ENCODE data around the gene NTRK1.

NTRK1 gene

DNA sequence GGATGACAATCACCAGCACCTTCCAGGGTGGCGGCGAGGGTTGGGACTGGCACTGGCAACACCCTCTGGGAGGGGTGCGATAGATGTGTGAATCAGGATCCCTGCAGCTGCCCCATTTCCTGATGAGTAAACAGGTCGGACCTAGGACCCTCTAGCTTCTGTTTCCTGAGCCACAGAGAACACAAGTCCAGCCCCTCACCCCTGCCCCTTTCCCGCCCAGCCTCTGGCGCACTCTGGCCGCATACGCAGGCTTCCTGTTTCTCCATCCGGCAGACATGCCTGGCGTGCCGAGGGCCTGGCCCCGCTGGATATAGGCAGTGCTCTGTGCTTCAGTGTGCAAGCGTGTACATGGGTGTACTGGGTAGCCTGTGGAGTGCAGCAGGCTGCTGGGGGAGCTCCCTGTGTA, 37.5 kb downstream of the NTRK1 start:
- no peak for DNase-seq (ENCODE audit: low read depth)

DNA sequence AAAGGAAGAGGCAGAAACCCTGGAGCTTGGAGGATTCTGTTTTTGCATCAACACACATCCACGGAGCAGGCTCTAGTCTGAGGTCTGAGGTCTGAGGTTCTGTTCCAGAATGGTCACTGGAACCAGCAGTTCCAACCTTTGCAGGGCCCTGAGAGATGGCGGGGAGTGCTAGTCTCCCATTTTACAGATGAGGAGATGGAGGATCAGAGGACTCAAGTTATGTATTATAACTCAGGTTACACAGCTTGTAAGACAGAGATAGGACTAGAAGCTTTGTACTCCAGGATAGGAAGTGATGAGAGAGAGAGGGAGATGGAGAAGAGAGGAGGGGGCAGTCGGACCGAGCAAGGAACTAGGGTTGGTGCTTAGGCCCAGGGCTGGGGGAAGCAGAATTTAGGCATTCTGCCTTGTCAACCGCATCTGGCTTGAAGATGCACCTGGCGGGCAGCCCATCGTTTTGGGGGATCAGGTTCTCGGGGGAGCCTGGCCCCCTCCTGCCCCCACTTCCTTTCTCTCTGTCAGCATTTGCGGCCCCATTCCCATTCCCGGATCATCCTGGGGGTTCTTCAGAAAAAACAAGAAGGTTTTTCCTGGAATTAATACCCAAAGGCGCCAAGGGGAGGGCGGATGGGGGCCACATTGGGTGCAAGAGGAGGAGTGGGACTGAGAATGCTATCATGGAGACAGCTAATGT, 38.5 kb downstream of the NTRK1 start:
- DNase-seq (ENCODE audit: low read depth), result no peak

DNA sequence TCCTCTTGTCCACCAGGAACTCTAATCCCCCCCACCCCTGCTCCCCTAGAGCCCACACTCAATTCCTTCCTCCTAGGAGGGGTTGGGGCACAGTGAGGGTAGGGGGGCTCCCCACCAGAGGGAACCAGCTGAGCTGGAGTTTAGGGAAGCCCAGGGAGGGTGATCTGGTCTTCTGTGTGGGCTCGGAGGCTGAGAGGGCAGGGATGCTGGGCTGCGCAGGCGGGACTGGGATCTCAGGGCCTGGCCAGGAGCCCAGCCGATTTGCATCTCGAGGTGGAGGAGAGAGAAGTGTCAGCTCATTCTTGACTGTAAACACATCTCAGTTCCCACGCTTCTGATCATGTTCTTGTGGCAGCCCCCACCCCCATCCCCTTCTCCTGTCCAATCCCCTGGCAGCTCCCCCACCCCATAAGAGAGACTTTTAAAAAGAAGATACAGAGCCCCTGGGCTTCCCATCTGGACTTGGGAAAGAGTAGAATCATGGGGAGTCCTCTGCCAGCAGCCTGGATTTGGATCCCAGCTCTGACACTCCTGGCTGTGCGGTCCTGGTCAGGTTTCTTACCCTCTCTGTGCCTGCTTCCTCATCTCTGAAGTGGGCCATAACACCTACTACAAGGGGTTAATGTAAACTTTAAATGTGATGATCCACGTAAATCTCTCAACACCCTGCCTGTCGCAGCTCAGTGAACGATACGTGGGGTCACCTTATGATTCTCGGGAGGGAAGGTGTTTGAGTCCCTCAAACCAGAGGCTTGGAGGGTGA, 39.5 kb downstream of the NTRK1 start:
- no peak for DNase-seq (ENCODE audit: low read depth)

DNA sequence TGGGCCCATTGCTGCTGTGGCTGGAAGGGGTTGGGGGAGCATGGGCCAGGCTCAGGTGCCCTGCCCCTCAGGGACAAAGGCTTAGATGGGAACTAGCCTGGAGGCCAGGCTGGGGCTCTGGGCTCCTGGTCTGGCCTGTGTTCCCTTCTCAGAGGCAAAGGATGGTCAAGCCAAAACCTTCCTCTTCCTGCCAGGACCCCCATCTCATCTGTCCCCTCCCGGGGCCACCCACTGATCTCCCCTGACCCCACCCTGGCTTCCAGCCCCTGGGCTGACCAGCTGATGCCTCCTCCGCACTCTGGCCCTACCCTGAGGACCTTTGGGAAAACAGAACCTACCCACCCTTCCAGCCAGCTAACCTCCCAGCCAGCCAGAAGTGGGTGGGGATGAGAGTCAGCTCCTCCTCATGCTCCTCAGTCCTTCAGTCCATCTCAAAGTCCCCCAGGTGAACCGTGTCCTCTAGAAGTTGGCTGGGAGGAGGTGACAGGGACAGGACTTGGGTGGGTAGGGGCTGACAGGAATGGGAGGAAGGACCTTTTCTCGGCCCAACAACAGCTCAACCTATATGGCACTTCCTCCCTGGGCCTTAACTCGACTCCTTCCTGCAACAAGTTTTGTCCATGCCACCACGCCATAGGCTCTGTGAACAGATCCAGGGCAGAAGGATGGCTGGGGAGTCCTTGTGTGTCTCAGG, 40.4 kb downstream of the NTRK1 start:
- DNase-seq (ENCODE audit: low read depth), result no peak

DNA sequence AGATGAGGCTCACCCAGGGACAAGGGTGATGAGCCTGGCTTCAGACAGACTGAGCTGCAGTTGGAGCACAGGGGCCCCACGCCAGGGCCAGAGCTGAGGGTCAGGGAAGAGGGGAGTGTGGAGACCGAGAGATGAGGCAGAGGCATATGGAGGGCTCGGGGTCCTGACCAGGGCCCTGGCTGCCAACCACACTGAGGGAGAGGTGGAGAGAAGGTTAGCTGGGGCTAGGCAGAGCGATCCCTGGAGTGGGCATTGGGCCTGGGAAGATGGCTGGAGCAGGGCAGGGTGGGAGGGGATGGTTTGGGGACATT, 40.9 kb downstream of the NTRK1 start:
- no peak for DNase-seq (ENCODE audit: low read depth)

DNA sequence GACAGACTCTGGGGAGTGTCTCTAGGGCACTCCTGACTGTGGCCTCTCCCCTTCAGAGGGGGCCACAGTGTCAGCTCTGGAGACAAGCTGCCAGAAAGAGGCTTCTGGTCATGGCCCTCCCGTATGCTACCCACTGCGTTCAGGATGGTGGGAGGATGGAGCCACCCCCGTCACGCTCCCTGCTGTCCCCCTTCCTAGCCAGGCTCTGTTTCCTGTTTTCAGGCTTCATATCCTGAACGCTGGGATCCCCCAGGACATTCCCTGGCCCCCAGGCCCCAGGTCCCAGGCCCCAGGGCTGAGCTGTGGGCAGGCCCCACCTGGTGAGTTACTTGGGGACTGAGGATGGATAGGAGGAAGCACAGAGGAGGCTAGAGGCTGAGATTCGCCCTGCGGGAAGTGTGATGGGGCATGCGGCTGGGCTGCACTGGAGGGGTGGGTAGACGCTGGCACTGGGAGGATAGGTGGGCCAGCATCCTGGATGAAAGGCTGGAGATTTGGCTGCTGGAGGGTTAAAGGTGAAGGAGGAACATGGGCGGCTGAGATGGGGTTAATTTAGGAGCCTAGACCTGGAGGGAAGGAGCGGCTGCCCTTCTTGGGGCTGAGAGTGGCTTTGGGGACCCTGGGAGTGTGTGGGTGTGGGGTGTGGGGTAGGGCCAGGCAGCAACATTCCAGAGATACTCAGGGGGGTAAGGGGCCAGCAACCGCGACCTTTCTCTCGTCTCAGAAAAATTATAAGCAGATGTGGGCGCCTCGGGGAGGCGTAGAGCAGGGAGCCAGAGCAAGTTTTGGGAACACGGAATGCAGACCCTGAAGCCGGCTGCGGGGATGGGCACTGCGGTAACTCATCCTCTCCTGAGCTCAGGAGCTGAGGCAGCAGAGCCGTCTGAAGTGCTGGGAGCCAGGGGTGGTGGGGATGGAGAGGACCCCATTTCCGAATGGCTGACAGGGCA, 41.6 kb downstream of the NTRK1 start:
- no peak for DNase-seq (ENCODE audit: low read depth)

DNA sequence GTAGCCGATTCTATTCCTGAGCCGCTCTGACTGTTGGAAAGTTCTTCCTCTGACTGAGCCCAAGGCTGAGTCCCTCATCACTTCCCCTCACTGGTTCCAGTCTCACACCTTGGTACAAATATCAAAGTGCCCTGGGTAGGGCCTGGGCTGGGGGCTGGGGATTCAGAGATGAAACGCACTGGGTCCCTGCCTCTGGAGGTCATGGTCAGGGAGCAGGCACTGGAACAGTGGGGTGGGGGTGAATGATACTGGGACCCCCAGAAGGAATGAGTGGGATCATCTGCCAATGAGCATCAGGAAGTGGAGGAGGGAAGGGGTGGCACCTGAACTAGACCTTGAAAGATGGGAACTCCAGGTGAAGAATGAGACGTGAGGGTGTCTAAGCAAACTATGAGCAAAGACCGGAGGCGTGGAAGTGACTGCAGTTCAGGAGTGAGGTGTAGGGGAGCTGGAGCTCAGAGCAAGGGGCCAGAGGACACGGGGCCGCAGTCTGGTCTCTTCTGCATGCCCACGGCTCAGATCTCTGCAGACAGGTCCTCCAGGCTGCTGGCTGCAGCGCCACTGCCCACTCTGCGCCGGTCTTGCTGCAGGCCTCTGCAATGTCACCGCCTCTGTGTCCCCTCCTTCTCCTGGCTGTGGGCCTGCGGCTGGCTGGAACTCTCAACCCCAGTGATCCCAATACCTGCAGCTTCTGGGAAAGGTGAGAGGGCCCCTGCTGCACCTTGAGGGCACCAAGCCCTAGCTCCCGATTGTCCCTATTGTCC, 42.8 kb downstream of the NTRK1 start:
- DNase-seq (ENCODE audit: low read depth), result no peak

DNA sequence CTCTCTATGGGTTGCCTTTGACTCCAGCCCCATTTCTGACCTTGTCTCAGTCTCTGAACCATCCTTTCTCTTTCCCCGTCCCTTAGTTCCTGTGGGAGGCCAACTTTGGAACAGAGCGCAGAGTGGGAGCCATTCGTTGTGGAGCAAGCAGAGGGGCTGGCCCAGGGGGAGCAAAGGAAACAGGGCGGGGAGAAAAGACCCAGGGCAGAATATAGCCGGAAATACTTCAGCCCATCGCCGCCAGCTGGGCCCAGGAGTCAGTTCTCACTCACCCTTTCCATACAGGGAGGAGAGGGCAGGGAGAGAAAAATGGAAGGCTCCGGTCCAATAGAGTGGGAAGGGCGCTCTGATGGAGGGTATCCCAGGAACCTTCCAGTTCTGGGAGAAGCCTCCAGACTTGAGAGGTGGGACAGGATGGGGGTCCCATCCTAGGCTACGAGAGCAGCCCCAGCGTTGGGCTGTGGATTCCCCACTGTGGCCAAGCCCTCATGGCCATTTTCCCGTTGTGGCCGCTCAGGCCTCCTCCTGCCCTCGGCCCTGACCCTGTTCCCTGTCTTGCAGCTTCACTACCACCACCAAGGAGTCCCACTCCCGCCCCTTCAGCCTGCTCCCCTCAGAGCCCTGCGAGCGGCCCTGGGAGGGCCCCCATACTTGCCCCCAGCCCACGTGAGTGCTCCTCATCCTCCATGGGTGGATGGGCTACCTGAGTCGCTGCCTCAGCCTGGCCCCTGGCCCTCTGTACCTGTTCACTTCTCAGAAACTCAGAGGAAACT, 43.7 kb downstream of the NTRK1 start:
- no peak for DNase-seq (ENCODE audit: low read depth)

DNA sequence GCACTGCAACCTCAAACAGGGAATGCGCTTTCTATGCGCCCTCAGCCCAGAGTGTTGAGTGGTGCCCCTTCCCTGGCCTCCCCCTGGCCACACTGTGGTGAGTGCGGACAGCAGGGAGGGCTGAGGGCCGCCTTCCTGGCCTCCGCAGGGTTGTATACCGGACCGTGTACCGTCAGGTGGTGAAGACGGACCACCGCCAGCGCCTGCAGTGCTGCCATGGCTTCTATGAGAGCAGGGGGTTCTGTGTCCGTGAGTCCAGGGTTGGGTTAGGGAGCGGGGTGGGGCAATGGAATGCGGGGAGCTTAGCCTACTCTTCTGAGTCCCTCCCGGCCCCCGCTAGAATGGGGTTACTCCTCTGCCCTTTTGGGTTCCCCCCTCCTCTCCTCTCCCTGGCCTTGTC, 44.5 kb downstream of the NTRK1 start:
- no peak for DNase-seq (ENCODE audit: low read depth)

DNA sequence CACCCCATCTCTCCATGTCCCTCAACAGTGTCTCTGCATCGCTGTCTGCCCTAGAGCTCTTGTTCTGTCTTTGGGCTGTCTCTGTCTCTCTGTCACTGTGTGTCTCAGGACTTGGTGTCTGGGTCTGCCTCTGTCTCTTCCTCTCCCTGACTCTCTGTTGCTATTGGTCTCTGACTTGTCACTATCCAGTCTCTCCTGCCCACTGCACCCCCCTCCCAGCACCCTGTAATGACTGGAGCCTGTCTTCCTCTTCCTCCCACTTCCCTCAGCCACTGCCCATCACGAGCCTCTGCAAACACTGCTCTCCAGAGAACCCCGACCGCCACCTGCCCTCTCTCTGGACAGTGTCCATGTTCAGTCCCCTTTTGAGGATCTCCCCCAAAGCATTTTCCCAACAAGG, 45.0 kb downstream of the NTRK1 start:
- no peak for DNase-seq (ENCODE audit: low read depth)

DNA sequence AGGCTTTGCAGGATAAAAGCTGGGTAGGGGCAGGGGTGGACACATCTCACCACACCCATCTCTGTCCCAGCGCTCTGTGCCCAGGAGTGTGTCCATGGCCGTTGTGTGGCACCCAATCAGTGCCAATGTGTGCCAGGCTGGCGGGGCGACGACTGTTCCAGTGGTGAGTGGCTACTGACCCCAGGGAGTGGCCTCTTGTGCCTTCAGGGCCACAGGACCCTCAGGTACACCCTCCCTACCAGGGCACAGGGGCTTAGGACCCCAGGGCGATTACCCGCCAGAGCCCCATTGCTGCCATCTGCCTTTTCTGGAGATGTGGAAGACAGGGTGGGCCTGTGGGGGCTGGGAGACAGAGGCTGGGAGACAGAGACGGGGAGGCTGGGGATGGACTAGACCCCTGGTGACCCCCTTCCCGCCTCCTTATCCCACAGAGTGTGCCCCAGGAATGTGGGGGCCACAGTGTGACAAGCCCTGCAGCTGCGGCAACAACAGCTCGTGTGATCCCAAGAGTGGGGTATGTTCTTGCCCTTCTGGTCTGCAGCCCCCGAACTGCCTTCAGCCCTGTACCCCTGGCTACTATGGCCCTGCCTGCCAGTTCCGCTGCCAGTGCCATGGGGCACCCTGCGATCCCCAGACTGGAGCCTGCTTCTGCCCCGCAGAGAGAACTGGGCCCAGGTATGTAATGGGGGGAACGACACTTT, 45.7 kb downstream of the NTRK1 start:
- DNase-seq (ENCODE audit: low read depth), result no peak

DNA sequence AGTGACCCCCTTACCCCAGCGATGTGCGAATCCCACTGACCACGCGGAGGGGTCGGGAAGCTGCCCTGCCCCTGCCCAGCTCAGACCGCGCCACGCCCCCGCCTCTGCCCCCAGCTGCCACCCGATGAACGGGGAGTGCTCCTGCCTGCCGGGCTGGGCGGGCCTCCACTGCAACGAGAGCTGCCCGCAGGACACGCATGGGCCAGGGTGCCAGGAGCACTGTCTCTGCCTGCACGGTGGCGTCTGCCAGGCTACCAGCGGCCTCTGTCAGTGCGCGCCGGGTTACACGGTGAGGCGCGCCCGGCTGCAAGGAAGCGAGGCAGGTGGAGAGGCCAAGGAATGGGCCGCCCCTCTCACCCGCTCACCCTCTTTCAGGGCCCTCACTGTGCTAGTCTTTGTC, 47.9 kb downstream of the NTRK1 start:
- no peak for DNase-seq (ENCODE audit: low read depth)

DNA sequence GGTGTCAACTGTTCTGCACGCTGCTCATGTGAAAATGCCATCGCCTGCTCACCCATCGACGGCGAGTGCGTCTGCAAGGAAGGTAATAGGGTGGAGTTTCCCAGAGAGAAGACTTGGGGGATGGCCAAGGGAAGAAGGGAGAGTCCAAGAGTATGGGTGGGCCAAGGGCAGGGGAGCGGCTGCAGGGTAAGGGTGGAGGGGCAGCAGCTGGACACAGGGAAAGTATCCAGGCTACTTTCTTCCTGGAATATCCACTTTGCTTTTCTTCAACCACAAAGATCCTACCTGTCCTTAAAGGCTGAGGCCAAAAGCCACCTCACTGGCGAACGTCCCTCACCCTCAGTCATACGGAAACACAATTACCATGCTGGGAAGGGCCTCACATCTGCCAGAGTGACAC, 48.3 kb downstream of the NTRK1 start:
- DNase-seq (ENCODE audit: low read depth), result no peak

DNA sequence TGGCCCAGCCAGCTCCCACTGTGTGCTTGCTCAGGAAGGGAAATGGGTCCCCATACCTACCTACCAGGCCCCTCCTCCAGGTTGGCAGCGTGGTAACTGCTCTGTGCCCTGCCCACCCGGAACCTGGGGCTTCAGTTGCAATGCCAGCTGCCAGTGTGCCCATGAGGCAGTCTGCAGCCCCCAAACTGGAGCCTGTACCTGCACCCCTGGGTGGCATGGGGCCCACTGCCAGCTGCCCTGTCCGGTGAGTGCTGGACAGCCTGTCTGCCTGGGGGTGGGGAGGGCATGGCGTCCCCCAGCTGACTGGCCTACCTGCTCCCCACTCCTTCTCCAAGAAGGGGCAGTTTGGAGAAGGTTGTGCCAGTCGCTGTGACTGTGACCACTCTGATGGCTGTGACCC, 49.0 kb downstream of the NTRK1 start:
- DNase-seq (ENCODE audit: low read depth), result no peak

DNA sequence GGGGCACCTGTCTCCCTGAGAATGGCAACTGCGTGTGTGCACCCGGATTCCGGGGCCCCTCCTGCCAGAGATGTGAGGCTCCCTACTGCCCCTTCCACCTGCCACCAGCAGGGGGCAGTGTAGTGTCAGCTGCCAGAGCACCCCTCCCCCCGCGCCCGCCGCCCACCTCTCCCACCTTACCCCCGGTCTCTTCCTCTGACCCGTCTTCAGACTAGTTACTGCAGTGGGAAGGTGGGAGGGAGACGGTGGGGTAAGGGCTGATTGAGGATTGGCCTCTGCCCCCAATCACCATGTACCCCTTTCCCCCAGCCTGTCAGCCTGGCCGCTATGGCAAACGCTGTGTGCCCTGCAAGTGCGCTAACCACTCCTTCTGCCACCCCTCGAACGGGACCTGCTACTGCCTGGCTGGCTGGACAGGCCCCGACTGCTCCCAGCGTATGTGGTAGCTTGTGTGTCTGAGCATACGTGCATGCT, 49.7 kb downstream of the NTRK1 start:
- no peak for DNase-seq (ENCODE audit: low read depth)

DNA sequence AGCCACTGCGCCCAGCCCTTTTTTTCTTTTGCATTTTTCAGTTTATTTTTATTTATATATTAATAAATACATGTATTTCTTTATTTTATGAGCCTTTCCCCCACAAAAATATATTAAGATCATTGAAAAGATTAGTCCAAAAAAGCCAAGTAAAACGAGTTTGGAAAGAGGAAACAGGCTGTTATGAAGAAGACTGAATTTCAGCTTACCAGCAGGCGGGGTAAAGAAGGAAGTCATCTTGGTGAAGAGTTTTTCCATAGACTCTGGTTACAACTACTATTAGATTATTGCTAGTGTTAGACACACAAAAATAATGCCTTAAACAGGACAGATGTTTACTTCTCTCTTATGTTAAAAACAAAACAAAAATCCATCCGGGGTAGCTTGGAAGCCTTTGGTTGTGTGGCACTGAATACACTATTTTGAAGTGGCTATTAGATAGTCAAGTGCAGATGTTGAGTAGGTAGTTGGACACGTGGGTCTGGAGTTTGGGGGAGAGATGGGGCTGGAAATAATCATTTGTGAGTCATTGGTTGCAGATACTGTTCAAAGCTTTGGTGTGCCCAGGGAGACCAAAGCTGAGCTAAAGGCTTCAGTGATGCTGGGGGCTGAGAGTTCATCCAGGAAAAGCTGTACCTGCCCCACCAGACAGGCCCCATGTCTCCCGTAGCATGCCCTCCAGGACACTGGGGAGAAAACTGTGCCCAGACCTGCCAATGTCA, 51.1 kb downstream of the NTRK1 start:
- no peak for DNase-seq (ENCODE audit: low read depth)

DNA sequence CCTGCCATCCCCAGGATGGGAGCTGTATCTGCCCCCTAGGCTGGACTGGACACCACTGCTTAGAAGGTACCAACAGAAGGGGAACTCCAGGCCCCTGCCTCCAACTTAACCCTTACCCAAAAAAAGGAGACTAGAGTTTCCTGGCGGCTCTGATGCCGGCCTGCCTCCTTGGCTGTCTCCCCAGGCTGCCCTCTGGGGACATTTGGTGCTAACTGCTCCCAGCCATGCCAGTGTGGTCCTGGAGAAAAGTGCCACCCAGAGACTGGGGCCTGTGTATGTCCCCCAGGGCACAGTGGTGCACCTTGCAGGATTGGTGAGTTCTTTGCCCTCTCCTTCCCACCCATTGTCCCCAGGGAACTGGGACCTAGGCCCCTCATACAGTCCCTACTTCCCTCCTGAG, 51.6 kb downstream of the NTRK1 start:
- DNase-seq (ENCODE audit: low read depth), result no peak

DNA sequence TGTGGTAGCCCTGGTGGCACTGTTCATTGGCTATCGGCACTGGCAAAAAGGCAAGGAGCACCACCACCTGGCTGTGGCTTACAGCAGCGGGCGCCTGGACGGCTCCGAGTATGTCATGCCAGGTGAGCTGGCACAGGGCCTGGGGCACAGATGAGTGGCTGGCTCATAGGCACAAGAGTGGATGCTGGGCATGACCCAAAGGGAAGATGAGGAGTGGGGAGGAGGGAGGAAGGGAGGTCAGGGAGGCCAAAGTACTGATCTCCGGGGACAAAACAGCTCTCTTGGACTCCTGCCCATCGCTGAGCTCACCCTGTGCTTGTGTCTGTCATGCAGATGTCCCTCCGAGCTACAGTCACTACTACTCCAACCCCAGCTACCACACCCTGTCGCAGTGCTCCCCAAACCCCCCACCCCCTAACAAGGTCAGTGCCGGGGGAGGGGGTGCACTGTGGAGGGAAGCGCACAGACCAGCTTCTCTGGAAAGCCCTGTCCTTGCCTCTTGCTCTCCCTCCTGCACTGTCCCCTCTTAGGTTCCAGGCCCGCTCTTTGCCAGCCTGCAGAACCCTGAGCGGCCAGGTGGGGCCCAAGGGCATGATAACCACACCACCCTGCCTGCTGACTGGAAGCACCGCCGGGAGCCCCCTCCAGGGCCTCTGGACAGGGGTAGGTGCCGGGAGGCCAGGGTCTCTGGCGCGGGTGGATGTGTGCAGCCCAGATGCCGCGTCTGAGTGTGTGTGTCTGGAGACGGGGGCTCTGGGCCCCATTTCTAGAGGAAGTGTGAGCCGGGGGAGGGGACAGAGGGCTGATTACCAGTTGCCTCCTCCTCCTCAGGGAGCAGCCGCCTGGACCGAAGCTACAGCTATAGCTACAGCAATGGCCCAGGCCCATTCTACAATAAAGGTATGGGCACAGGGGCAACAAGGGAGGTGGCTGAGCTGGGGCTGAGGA, 52.5 kb downstream of the NTRK1 start:
- no peak for DNase-seq (ENCODE audit: low read depth)
